ENCODE data around the gene COX6A1.
A peak's percentile ranks its signal among the peaks of the same experiment; 100 is the strongest.
"Not testable (repeated sequence)": the region's sequence is repeated elsewhere in the genome, so short reads cannot be mapped to it uniquely, and the experiment has no call there.

The COX6A1 gene

GRCh38 chr12:120438495-120439198 is 734 bp downstream of the COX6A1 start:
- H3K27ac ChIP-seq: no peak overlapping the region
- no peak for DNase-seq (ENCODE audit: low read depth, low spot score)
- H3K9ac ChIP-seq (ENCODE audit: insufficient read length): peak overlapping the region; percentile 81
- H3K9me3 ChIP-seq (ENCODE audit: low read depth, low read length): no peaks in the 10 kb centered on the region
- no peak for TF ChIP-seq FOXP2 (optimal IDR thresholded peaks at IDR 0.05; ENCODE audit: control extremely low read depth, extremely low read length, insufficient read depth)
- TF ChIP-seq POLR2AphosphoS5 (IDR thresholded peaks at IDR 0.05; ENCODE audit: borderline replicate concordance, low read depth, low read length): no peak
- no peak for TF ChIP-seq EZH2 (IDR thresholded peaks at IDR 0.05)
- H3K4me3 ChIP-seq: peak overlapping the region; percentile 88
- peaks cover 39% of the 10 kb centered on the region for H3K36me3 ChIP-seq (ENCODE audit: insufficient read depth, low read length)

- TF ChIP-seq POLR2AphosphoS5 (IDR thresholded peaks at IDR 0.05; ENCODE audit: borderline replicate concordance, low read depth, low read length) (no peak), EZH2 (IDR thresholded peaks at IDR 0.05) (no peak), FOXP2 (optimal IDR thresholded peaks at IDR 0.05; ENCODE audit: control extremely low read depth, extremely low read length, insufficient read depth) (no peak)
- peaks cover 50% of the 10 kb centered on the region for H3K36me3 ChIP-seq (ENCODE audit: insufficient read depth, low read length)
- no peak for DNase-seq (ENCODE audit: low read depth, low spot score)
- H3K9ac ChIP-seq (ENCODE audit: insufficient read length): no peak overlapping the region
- peak overlapping the region; percentile 21; the same call in 1 of the 2 replicates for H3K4me3 ChIP-seq
- no peak overlapping the region for H3K27ac ChIP-seq
- no peaks in the 10 kb centered on the region for H3K9me3 ChIP-seq (ENCODE audit: low read depth, low read length)
Observed at GRCh38 chr12:120439646-120440247, 1.8 kb downstream of the COX6A1 start.

- no peaks in the 10 kb centered on the region for H3K9me3 ChIP-seq (ENCODE audit: low read depth, low read length)
- H3K27ac ChIP-seq: no peak overlapping the region
- TF ChIP-seq POLR2AphosphoS5 (IDR thresholded peaks at IDR 0.05; ENCODE audit: borderline replicate concordance, low read depth, low read length) (no peak), EZH2 (IDR thresholded peaks at IDR 0.05) (no peak), FOXP2 (optimal IDR thresholded peaks at IDR 0.05; ENCODE audit: control extremely low read depth, extremely low read length, insufficient read depth) (no peak)
- H3K9ac ChIP-seq (ENCODE audit: insufficient read length): peak overlapping the region; percentile 37
- DNase-seq (ENCODE audit: low read depth, low spot score): no peak
- H3K4me3 ChIP-seq: no peak overlapping the region
- H3K36me3 ChIP-seq (ENCODE audit: insufficient read depth, low read length): peaks cover 60% of the 10 kb centered on the region
Observed at GRCh38 chr12:120444676-120445075, 6.8 kb downstream of the COX6A1 start.

- peaks cover 55% of the 10 kb centered on the region for H3K36me3 ChIP-seq (ENCODE audit: insufficient read depth, low read length)
- TF ChIP-seq POLR2AphosphoS5 (IDR thresholded peaks at IDR 0.05; ENCODE audit: borderline replicate concordance, low read depth, low read length) (peak; percentile 99), EZH2 (IDR thresholded peaks at IDR 0.05) (no peak)
- H3K27ac ChIP-seq: peak within 1 kb of the TSS; percentile 67
- peak within 1 kb of the TSS; percentile 94 for H3K4me3 ChIP-seq
- H3K9me3 ChIP-seq (ENCODE audit: low read depth, low read length): no peaks in the 10 kb centered on the region
- peak within 1 kb of the TSS; percentile 96 for H3K9ac ChIP-seq (ENCODE audit: insufficient read length)
- no peak for DNase-seq (ENCODE audit: low read depth, low spot score)
Observed at GRCh38 chr12:120445911-120446843, 8.3 kb downstream of the COX6A1 start, which contains the start of the genes GATC and TRIAP1. Gene GATC, plus strand, starts transcription at chr12:120446444. Its CDS starts 37 bp downstream, at chr12:120446481. Gene TRIAP1, minus strand, starts transcription at chr12:120446384. Its CDS starts 12 bp downstream, at chr12:120446372.

- Histone ChIP-seq H3K36me3 (ENCODE audit: insufficient read depth, low read length) (peaks cover 51% of the 10 kb centered on the region), H3K4me3 (peak overlapping the region; percentile 94)
- H3K9me3 ChIP-seq (ENCODE audit: low read depth, low read length): not testable (repeated sequence)
Observed at GRCh38 chr12:120446844-120447178, 8.9 kb downstream of the COX6A1 start.

GRCh38 chr12:120447992-120448391 is 10.1 kb downstream of the COX6A1 start:
- H3K9me3 ChIP-seq (ENCODE audit: low read depth, low read length): no peaks in the 10 kb centered on the region
- TF ChIP-seq EZH2 (IDR thresholded peaks at IDR 0.05) (no peak), POLR2AphosphoS5 (IDR thresholded peaks at IDR 0.05; ENCODE audit: borderline replicate concordance, low read depth, low read length) (no peak), FOXP2 (optimal IDR thresholded peaks at IDR 0.05; ENCODE audit: control extremely low read depth, extremely low read length, insufficient read depth) (no peak)
- H3K36me3 ChIP-seq (ENCODE audit: insufficient read depth, low read length): peaks cover 55% of the 10 kb centered on the region
- H3K27ac ChIP-seq: no peak overlapping the region
- DNase-seq (ENCODE audit: low read depth, low spot score): no peak
- H3K4me3 ChIP-seq: 0 out of 2 replicates have a peak overlapping the region, but pooled peaks have one; percentile 22
- H3K9ac ChIP-seq (ENCODE audit: insufficient read length): no peak overlapping the region

More at GRCh38 chr12:120446844-120447178, 8.9 kb downstream of the COX6A1 start:
- DNase-seq (ENCODE audit: low read depth, low spot score): not testable (repeated sequence)
- H3K27ac ChIP-seq: peak overlapping the region; percentile 67
- peak overlapping the region; percentile 96 for H3K9ac ChIP-seq (ENCODE audit: insufficient read length)

GRCh38 chr12:120452524-120452923 is 14.6 kb downstream of the COX6A1 start:
- not testable (repeated sequence) for H3K9ac ChIP-seq (ENCODE audit: insufficient read length); H3K9me3 ChIP-seq (ENCODE audit: low read depth, low read length); H3K4me3 ChIP-seq; DNase-seq (ENCODE audit: low read depth, low spot score); H3K27ac ChIP-seq
- peaks cover 73% of the 10 kb centered on the region for H3K36me3 ChIP-seq (ENCODE audit: insufficient read depth, low read length)

GRCh38 chr12:120453060-120453750 is 15.3 kb downstream of the COX6A1 start:
- no peak for TF ChIP-seq FOXP2 (optimal IDR thresholded peaks at IDR 0.05; ENCODE audit: control extremely low read depth, extremely low read length, insufficient read depth)
- peaks cover 72% of the 10 kb centered on the region for H3K36me3 ChIP-seq (ENCODE audit: insufficient read depth, low read length)
- H3K4me3 ChIP-seq: no peak overlapping the region
- H3K9me3 ChIP-seq (ENCODE audit: low read depth, low read length): no peaks in the 10 kb centered on the region
- no peak for DNase-seq (ENCODE audit: low read depth, low spot score)
- H3K27ac ChIP-seq: 0 out of 2 replicates have a peak overlapping the region, but pooled peaks have one; percentile 2
- H3K9ac ChIP-seq (ENCODE audit: insufficient read length): no peak overlapping the region

Measured in SK-N-MC (cell line).